Activated naive CD8-positive, alpha-beta T cell (primary cell): Measurements from ENCODE around the gene S100A3.
A peak's percentile ranks its signal among the peaks of the same experiment; 100 is the strongest.
"Not testable (repeated sequence)": the region's sequence is repeated elsewhere in the genome, so short reads cannot be mapped to it uniquely, and the experiment has no call there.

Experiments
- H3K27ac Mint-ChIP-seq: one replicate; pipeline ENCODE4 v1.8.0; 2021; ENCODE audit warnings: mixed read lengths
- H3K27me3 Mint-ChIP-seq: one replicate; pipeline ENCODE4 v1.8.0; 2021; ENCODE audit warnings: mixed read lengths
- H3K36me3 Mint-ChIP-seq: one replicate; pipeline ENCODE4 v1.8.0; 2021; ENCODE audit warnings: mixed read lengths
- H3K4me1 Mint-ChIP-seq: one replicate; pipeline ENCODE4 v1.8.0; 2021; ENCODE audit warnings: low read depth, mixed read lengths
- H3K4me3 Mint-ChIP-seq: one replicate; pipeline ENCODE4 v1.8.0; 2021; ENCODE audit warnings: mild to moderate bottlenecking, mixed read lengths
- H3K9me3 Mint-ChIP-seq: one replicate; pipeline ENCODE4 v1.8.0; 2021; ENCODE audit warnings: low read depth, mixed read lengths

The S100A3 gene

DNA sequence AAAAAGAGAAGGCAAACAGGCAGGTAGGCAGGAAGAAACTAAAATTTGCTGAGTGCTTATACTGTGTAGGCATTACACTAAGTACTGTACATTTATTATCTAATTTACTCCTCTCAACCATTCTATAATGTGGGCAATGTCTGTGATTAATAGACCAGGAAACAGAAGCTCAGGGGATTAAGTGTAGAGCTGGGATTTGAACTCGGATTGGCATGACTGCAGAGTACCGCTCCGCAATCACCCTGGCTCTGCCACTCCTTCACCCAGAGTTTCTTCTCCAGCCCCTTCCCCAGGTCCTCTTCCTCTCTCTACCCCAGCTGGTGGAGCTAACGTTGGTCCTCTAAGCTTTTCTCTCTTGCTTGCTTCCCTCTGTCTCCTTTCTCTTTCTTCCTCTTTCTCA lies 28.1 kb upstream of the S100A3 start:
- Mint-ChIP-seq H3K27ac (no peak overlapping the region), H3K36me3 (no peaks in the 10 kb centered on the region)

DNA sequence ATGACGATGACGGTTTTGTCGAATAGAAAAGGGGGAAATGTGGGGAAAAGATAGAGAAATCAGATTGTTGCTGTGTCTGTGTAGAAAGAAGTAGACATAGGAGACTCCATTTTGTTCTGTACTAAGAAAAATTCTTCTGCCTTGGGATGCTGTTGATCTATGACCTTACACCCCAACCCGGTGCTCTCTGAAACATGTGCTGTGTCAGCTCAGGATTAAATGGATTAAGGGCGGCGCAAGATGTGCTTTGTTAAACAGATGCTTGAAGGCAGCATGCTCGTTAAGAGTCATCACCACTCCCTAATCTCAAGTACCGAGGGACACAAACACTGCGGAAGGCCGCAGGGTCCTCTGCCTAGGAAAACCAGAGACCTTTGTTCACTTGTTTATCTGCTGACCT lies 26.4 kb upstream of the S100A3 start:
- H3K4me3 Mint-ChIP-seq, H3K27me3 Mint-ChIP-seq, H3K36me3 Mint-ChIP-seq, H3K27ac Mint-ChIP-seq, H3K9me3 Mint-ChIP-seq: not testable (repeated sequence)
- H3K4me1 Mint-ChIP-seq, result peaks cover 17% of the 10 kb centered on the region

More for the DNA sequence above, 28.1 kb upstream of the S100A3 start:
- no peak overlapping the region for H3K4me3 Mint-ChIP-seq
- no peaks in the 10 kb centered on the region for H3K9me3 Mint-ChIP-seq
- peaks cover 11% of the 10 kb centered on the region for H3K4me1 Mint-ChIP-seq
- peaks cover 5% of the 10 kb centered on the region for H3K27me3 Mint-ChIP-seq

DNA sequence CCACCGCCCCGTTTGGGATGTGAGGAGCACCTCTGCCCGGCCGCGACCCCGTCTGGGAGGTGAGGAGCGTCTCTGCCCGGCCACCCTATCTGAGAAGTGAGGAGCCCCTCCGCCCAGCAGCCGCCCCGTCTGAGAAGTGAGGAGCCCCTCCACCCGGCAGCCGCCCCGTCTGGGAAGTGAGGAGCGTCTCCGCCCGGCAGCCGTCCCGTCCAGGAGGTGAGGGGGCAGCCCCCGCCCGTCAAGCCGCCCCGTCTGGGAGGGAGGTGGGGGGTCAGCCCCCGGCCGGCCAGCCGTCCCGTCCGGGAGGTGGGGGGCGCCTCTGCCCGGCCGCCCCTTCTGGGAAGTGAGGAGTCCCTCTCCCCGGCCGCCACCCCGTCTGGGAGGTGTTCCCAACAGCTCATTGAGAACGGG lies 26.0 kb upstream of the S100A3 start:
- H3K9me3 Mint-ChIP-seq, result not testable (repeated sequence)

DNA sequence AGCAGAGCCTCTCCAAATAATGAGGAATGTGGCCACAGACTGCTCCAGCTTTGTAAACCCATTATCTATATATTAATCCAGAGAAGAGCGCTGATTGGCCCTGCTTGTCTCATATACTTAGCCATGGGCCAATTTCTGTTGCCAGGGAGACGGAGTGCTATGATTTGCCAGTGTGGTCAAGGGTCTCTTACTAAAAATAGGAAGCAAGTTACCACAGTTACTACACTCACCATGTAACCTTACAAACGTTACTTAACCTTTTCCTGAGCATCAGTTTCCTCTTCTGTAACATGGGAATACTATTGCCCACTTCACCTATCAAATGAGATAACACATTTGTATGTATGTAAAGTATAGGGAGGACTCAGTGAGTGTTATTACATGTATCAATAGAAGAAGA lies 24.3 kb upstream of the S100A3 start:
- Mint-ChIP-seq H3K4me3 (peak overlapping the region; percentile 7), H3K4me1 (peaks cover 22% of the 10 kb centered on the region), H3K9me3 (no peaks in the 10 kb centered on the region), H3K36me3 (no peaks in the 10 kb centered on the region), H3K27me3 (peaks cover 4% of the 10 kb centered on the region), H3K27ac (peak overlapping the region; percentile 11)

More for the DNA sequence above, 26.0 kb upstream of the S100A3 start:
- H3K4me1 Mint-ChIP-seq, result peaks cover 17% of the 10 kb centered on the region
- not testable (repeated sequence) for H3K27ac Mint-ChIP-seq, H3K36me3 Mint-ChIP-seq, H3K27me3 Mint-ChIP-seq, H3K4me3 Mint-ChIP-seq

DNA sequence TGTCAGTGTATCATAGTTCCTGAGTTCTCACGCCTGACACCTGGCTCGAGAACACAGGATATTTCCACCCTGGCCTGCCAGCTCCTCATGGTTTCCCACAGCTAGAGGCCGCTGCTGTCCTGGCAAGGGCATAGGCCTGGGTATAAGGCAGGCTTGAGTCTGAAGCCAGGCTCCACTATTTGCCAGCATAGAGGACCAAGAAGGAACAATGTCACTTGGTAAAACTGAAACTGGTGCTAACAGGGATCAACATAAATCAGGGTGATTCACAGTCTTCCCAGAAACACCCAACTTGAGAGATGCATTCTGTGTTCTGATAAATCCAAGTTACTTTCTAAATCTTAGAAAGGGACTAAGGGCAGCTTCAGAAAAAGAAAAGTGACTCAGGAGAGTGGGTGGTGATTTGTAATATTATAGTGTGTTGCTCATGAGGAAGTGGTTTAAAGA lies 23.5 kb upstream of the S100A3 start:
- Mint-ChIP-seq H3K36me3 (no peaks in the 10 kb centered on the region), H3K4me3 (peak overlapping the region; percentile 7), H3K4me1 (peaks cover 29% of the 10 kb centered on the region), H3K27ac (peak overlapping the region; percentile 11), H3K27me3 (no peaks in the 10 kb centered on the region), H3K9me3 (no peaks in the 10 kb centered on the region)

DNA sequence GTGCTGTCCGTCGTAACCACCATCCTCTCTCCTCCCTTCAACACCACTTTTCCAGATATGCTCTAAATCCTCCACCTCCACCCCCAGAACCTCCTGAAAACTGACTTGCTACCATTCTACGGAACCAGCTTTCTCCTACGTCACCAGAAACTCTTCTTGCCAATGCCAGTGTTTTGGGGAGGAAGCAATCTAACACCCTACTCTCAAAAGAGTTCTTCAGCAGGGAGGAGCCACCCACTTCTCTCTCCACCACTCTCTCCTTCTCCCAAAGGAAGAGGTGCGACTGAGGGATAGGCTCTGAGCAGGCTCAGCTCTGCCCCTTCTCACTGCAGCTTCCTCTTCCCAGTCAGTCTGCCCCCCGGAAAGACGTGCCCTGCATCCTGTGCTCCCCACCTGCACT lies 22.6 kb upstream of the S100A3 start:
- H3K4me3 Mint-ChIP-seq, result no peak overlapping the region
- peaks cover 35% of the 10 kb centered on the region for H3K4me1 Mint-ChIP-seq
- no peaks in the 10 kb centered on the region for H3K27me3 Mint-ChIP-seq
- H3K36me3 Mint-ChIP-seq, result no peaks in the 10 kb centered on the region
- H3K27ac Mint-ChIP-seq, result no peak overlapping the region
- H3K9me3 Mint-ChIP-seq, result no peaks in the 10 kb centered on the region

DNA sequence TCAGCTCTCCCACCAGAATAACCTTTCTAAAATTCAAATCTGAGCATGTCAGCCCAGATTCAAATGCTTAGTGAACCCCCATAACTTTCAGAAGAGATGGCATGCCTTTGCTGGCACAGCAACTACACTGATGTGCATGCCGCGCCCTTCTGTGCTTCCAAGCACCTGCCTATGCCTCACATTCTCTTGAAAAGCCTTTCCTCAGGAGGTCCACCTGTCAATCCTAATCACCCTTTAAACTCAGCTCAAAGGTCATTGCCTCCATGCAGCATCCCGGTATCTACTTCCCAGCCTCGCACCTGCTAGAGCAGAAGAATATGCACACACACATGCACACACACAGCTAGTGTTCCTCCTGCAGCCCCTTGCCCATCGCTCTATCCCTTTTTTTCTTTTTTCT lies 21.8 kb upstream of the S100A3 start:
- peak overlapping the region; percentile 46 for H3K27ac Mint-ChIP-seq
- H3K9me3 Mint-ChIP-seq, result no peaks in the 10 kb centered on the region
- H3K36me3 Mint-ChIP-seq, result no peaks in the 10 kb centered on the region
- H3K4me1 Mint-ChIP-seq, result peaks cover 42% of the 10 kb centered on the region
- H3K4me3 Mint-ChIP-seq, result no peak overlapping the region
- H3K27me3 Mint-ChIP-seq, result no peaks in the 10 kb centered on the region

DNA sequence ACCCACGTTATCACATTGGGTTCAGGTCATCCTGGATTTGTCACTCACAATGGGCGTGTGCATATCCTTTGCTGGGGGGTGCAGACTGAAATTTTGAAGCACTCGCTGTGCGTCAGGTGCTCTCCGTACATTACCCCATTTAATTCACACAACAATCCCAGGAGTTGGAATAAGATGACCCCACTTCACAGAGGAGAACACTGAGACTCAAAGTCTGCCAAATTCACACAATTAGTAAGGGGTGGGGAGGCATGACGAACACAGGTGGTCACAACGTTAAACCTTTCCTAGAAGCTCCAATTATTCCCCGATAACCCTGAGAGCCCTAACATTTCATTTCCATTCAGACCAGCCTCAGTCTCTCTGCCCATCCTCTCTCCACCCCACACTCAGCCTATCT lies 20.4 kb upstream of the S100A3 start:
- Mint-ChIP-seq H3K27ac (no peak overlapping the region), H3K36me3 (no peaks in the 10 kb centered on the region), H3K4me3 (no peak overlapping the region), H3K9me3 (no peaks in the 10 kb centered on the region), H3K27me3 (no peaks in the 10 kb centered on the region), H3K4me1 (peaks cover 47% of the 10 kb centered on the region)

DNA sequence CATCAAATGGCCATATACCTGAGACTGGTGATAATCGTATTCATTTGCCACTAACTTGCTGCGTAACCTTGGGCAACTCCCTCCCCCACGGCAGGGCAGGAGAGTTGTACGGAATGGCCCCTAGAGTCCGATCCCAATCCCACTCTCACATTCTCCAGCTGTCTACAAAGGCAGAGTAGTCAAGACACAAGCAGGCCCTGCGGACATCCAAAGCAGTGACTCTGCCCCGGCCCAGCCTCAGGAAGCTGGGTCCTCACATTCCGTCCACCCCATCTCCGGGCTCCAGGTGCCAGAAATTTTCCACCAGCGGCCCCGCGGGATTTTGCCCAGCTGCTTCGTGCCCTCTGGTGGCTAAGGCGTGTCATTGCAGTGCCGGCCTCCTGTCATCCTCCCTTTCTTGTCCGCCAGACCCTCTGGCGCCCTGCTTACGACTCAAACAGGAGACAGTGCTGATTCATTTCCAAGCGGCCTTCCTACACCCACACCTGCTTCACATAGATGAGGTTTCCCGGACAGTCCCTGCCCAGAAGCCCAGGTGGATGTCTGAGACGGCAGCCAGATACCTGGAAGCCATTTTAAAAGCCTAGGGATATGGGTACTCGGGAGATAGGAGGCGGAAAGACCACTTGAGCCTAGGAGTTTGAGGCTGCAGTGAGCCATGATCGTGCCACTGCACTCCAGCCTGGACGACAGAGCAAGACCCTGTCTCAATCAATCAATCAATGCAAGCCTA lies 19.5 kb upstream of the S100A3 start:
- Mint-ChIP-seq H3K27me3 (no peaks in the 10 kb centered on the region), H3K4me1 (peaks cover 47% of the 10 kb centered on the region), H3K36me3 (no peaks in the 10 kb centered on the region), H3K4me3 (peak overlapping the region; percentile 50), H3K27ac (peak overlapping the region; percentile 78), H3K9me3 (no peaks in the 10 kb centered on the region)

DNA sequence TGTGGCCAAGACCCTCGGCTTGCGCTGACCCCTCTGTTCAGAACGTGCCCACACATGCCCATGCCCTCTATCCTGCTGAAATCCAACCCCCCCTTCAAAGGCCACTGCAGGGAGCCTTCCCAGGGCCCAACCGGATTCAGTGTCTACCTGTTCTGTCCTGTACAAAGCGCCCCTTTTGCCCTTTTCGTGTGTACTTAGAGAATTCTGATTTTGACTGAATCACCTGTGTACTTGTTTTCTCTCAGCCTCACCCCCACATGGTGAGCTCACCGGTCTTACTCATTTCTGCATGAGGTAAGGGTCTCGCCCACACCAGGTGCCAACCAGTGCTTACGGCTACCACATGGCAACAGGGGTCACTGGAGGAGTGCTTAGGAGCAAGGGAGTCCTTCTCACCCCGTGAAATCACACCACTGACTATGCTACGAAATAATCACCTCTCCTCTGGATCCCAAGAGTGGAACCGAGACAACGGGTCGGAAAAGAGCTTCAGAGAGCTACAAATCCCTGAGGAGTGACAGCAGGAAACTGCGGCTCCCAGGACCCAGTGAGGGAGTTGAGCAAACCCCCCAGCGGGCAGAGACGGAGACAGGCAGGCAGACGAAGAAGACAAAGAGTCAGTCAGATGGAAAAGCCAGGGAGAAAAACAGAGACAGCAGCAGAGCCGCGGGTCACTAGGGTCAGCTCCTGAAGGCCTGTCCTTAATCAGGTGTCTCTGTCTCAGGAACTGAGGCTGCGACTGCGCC lies 18.7 kb upstream of the S100A3 start:
- Mint-ChIP-seq H3K4me3 (peak overlapping the region; percentile 62), H3K27ac (peak overlapping the region; percentile 78), H3K36me3 (no peaks in the 10 kb centered on the region), H3K9me3 (no peaks in the 10 kb centered on the region), H3K27me3 (no peaks in the 10 kb centered on the region), H3K4me1 (peaks cover 41% of the 10 kb centered on the region)

DNA sequence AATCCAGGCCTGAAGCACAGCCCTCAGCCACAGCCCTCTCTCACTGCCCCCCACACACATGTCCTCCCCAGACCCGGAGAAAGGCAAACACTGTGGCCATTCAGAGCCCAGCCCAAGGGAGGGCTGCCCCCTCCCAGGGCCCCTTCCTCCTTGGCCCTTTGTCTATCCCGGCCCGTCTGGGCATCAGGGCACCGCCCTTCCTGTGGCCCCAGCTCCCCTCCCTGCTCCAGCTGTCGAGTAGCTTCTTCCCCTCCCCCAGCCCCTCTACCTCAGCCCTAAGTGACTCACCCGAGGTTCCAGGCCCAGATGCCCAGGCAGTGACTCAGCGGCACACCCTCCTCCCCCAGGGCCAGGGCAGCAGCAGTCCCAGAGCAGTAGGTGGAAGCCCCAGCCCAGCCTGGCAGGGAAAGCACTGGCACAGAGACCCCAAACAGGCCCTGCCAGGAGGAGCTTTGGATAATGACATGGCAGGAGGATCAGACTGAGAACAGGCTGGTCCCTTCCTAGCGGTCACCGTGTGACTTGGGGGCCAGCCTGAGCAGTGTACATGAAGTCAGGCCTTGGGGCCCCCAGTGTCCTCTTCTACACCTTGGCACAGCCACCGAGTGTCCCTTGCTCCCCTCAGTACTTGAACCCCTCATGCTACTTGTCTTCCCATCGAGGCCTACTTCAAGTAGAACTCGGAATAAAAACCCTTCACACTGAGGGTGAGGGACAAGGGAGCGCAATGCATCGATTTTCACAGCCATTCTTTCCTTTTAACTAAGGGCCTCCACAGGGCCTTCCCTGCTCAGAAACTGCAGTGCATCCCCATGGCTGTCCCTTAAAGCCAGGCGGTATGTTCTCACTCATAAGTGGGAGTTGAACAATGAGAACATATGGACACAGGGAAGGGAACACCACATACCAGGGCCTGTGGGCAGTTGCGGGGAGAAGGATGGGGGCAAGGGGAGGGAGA lies 17.6 kb upstream of the S100A3 start:
- peak overlapping the region; percentile 86 for H3K27ac Mint-ChIP-seq
- H3K27me3 Mint-ChIP-seq, result no peaks in the 10 kb centered on the region
- H3K9me3 Mint-ChIP-seq, result no peaks in the 10 kb centered on the region
- peaks cover 32% of the 10 kb centered on the region for H3K4me1 Mint-ChIP-seq
- no peaks in the 10 kb centered on the region for H3K36me3 Mint-ChIP-seq
- peak overlapping the region; percentile 69 for H3K4me3 Mint-ChIP-seq

DNA sequence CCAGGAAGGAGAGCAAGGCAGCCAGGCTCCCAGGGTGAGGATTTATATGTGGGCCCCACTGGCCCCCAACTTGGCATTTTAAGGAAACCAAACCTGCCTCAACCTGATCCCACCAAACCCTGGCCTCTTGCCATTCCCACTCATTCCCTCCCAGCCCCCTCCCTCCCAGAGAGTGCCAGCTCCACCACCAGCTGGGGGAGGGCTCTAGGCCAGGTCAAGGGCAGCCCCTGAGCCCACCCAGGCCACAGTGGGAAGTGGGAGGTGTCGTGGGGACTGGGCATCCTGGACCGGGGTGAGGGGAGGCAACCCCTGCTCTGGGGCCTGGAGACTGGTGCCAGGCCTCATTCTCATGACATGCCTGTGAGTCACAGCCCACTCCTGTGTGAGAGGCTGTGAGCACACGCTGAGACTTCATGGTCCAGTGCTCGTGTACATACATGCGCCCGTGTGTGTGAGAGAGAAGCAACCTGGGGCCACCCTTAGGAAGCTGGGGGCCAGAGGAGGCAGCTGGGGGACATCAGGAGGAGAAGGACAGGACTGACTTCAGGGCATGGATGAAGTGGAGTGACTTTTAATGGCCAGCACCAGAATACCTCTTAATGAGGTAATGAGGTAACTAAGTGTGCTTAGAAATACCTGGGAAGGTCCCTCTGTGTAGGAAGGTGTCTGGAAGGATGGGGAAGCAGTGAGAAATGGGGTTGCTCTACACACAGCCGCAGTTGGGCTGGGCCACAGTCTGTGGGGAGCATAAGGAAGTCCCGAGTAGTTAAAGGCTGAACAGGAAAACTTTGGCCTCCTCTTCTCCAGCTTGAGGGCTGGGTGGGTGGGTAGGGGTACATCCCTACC lies 16.7 kb upstream of the S100A3 start, which contains the start of gene S100A2:
TSS of gene S100A2 (minus strand) at position 316 of the 846 bp plus-strand sequence. CDS start 1,967 bp downstream, outside the sequence.
- H3K4me1 Mint-ChIP-seq, result peaks cover 30% of the 10 kb centered on the region
- H3K9me3 Mint-ChIP-seq, result no peaks in the 10 kb centered on the region
- H3K27ac Mint-ChIP-seq, result peak within 1 kb of the TSS; percentile 99
- no peaks in the 10 kb centered on the region for H3K27me3 Mint-ChIP-seq
- H3K4me3 Mint-ChIP-seq, result peak within 1 kb of the TSS; percentile 78
- H3K36me3 Mint-ChIP-seq, result no peaks in the 10 kb centered on the region

DNA sequence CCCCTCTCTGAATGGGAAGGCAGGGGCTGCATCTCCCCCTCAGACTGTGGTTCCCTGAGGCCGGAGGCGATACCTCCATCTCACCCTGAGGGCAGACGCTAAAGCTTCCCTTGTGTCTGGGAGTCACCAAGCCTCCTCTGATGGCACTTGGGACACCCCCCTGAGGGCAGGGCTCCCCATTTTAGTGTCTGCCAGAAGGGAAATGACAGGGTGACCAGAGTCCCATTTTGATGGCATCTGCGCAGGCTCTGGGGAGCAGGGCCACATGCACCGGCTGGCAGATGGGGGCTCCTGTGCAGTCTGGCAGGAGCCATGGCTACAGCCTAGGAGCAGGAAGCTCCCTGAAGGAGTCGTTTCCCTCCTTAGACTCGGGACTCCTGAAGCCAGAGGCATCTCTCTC lies 14.9 kb upstream of the S100A3 start:
- Mint-ChIP-seq H3K36me3 (no peaks in the 10 kb centered on the region), H3K4me3 (no peak overlapping the region), H3K27ac (no peak overlapping the region), H3K9me3 (no peaks in the 10 kb centered on the region), H3K27me3 (no peaks in the 10 kb centered on the region), H3K4me1 (peaks cover 30% of the 10 kb centered on the region)

DNA sequence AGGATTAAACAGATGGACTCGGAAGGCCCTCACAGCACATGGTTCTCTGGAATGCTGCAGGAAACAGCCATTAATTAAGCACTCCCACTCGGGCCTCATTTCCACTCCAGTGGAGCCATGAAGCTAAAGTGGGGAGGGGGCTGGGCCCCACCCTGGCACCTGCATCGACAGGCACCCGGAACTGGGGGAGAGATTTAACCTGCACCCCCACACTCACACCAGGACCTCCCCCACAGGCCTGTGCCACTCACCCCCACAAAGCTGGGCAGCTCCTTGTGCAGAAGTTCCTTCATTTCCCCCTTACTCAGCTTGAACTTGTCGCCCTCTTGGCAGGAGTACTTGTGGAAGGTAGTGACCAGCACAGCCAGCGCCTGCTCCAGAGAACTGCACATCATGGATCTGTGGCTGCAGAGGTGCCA lies 14.4 kb upstream of the S100A3 start:
- Mint-ChIP-seq H3K4me1 (peaks cover 26% of the 10 kb centered on the region), H3K36me3 (no peaks in the 10 kb centered on the region), H3K4me3 (no peak overlapping the region), H3K9me3 (no peaks in the 10 kb centered on the region), H3K27ac (no peak overlapping the region), H3K27me3 (no peaks in the 10 kb centered on the region)
